Stomach (tissue), 4 donors: Measurements from ENCODE around the gene COL27A1.

Experiments
- CTCF ChIP-seq, 7 experiments: fragments of 450-650 bp in 4 of 7; fragments of 200-600 bp in 3 of 7; sonication (generic) in 3 of 7; IDR thresholded peaks; one replicate each; pipeline ENCODE4 v1.5.1; 2016 to 2019; ENCODE audit warnings: antibody characterized with exemption in 7 of 7, control low read depth in 2 of 7, mild to moderate bottlenecking in 1 of 7
- POLR2A ChIP-seq, 4 donors: fragments of 450-650 bp; IDR thresholded peaks; one replicate each; pipeline ENCODE4 v1.6.1; 2016; ENCODE audit warnings: antibody characterized with exemption in 4 of 4, control low read depth in 2 of 4, mild to moderate bottlenecking in 1 of 4, moderate library complexity in 1 of 4
- POLR2AphosphoS5 ChIP-seq, 3 donors: sonication (generic); formaldehyde crosslinking; IDR thresholded peaks; one replicate each; pipeline ENCODE4 v1.6.1; 2016; ENCODE audit warnings: antibody characterized with exemption in 3 of 3

- TF ChIP-seq POLR2A (IDR thresholded peaks at IDR 0.05) (no peak), CTCF (IDR thresholded peaks at IDR 0.05) (no peak), POLR2AphosphoS5 (IDR thresholded peaks at IDR 0.05) (no peak)
Observed at GRCh38 chr9:114184071-114184470, 28.7 kb downstream of the COL27A1 start.
